Astrocyte (in vitro differentiated cells and primary cell): ENCODE data around the gene DLGAP4. TPM values are rescaled to one million over a fixed set of nuclear protein-coding genes. Genes with fewer than 3 reads are reported as not detected.

Experiments used
- DNase-seq: peaks from one replicate; pipeline ENCODE4 v3.0.0-alpha.2; 2010; ENCODE audit warnings: low read depth
- FAIRE-seq: peaks from 2 replicates; lab custom pipeline; 2011; peaks lifted over from hg19 to GRCh38; lab: Jason Lieb, UNC
- H2AFZ ChIP-seq: 2 replicates; pipeline ENCODE4 v1.6.0; 2012; ENCODE audit warnings: low read depth, low read length, inconsistent platforms
- H3K27ac ChIP-seq: 2 replicates; pipeline ENCODE4 v1.5.1; 2011; ENCODE audit warnings: low read depth, low read length, inconsistent platforms
- H3K27me3 ChIP-seq: 2 replicates; pipeline ENCODE4 v1.6.0; 2011; ENCODE audit warnings: low read length, inconsistent platforms; ENCODE audit not compliant: insufficient read depth
- H3K36me3 ChIP-seq: 2 replicates; pipeline ENCODE4 v1.5.1; 2011; ENCODE audit warnings: low read length, inconsistent platforms; ENCODE audit not compliant: insufficient read depth
- H3K4me1 ChIP-seq: 2 replicates; pipeline ENCODE4 v1.5.1; 2011; ENCODE audit warnings: low read length, inconsistent platforms; ENCODE audit not compliant: insufficient read depth
- H3K4me2 ChIP-seq: 2 replicates; pipeline ENCODE4 v1.6.0; 2012; ENCODE audit warnings: low read length, inconsistent platforms
- H3K4me3 ChIP-seq: 2 replicates; pipeline ENCODE4 v1.5.1; 2011; ENCODE audit warnings: low read depth, mild to moderate bottlenecking, low read length, inconsistent platforms; ENCODE audit not compliant: insufficient read depth
- H3K79me2 ChIP-seq: 2 replicates; pipeline ENCODE4 v1.6.0; 2012; ENCODE audit warnings: mild to moderate bottlenecking, low read length, inconsistent platforms; ENCODE audit not compliant: insufficient read depth
- H3K9ac ChIP-seq: 2 replicates; pipeline ENCODE4 v1.6.0; 2012; ENCODE audit warnings: mild to moderate bottlenecking, low read length, inconsistent platforms
- H3K9me3 ChIP-seq: 2 replicates; pipeline ENCODE4 v1.5.1; 2012; ENCODE audit warnings: low read depth, mild to moderate bottlenecking, low read length, inconsistent platforms; ENCODE audit not compliant: insufficient read depth
- H4K20me1 ChIP-seq: 2 replicates; pipeline ENCODE4 v1.6.0; 2012; ENCODE audit warnings: low read length, inconsistent platforms; ENCODE audit not compliant: insufficient read depth
- H3K27ac Mint-ChIP-seq: one replicate; pipeline ENCODE4 v1.8.0; 2021; ENCODE audit warnings: mild to moderate bottlenecking, mixed read lengths; ENCODE audit not compliant: unreplicated experiment
- H3K27me3 Mint-ChIP-seq: one replicate; pipeline ENCODE4 v1.8.0; 2021; ENCODE audit warnings: low read depth, mixed read lengths; ENCODE audit not compliant: unreplicated experiment
- H3K36me3 Mint-ChIP-seq: one replicate; pipeline ENCODE4 v1.8.0; 2021; ENCODE audit warnings: low read depth, mixed read lengths; ENCODE audit not compliant: unreplicated experiment
- H3K4me1 Mint-ChIP-seq: one replicate; pipeline ENCODE4 v1.8.0; 2021; ENCODE audit warnings: low read depth, mixed read lengths; ENCODE audit not compliant: unreplicated experiment
- H3K4me3 Mint-ChIP-seq: one replicate; pipeline ENCODE4 v1.8.0; 2021; ENCODE audit warnings: mild to moderate bottlenecking, moderate library complexity, mixed read lengths; ENCODE audit not compliant: unreplicated experiment
- H3K9me3 Mint-ChIP-seq: one replicate; pipeline ENCODE4 v1.8.0; 2021; ENCODE audit warnings: mild to moderate bottlenecking, mixed read lengths; ENCODE audit not compliant: unreplicated experiment
- EZH2 ChIP-seq: IDR thresholded peaks from 2 replicates; pipeline ENCODE4 v1.6.1; 2012; ENCODE audit warnings: mild to moderate bottlenecking, low read length, inconsistent platforms; ENCODE audit not compliant: insufficient read depth
- total RNA-seq: library from RNA; stranded (reverse); gene quantifications from 2 replicates; pipeline ENCODE4 v1.2.1, GENCODE V29; 2021
- TF ChIP-seq, protein P1 (sequence below): IDR thresholded peaks from 2 replicates; pipeline ENCODE4 v1.5.1; 2011; ENCODE audit warnings: low read depth, mild to moderate bottlenecking, inconsistent platforms, low read length, moderate library complexity; ENCODE audit not compliant: insufficient read depth

The DLGAP4 gene
- total RNA-seq, 1 donor from 2014 or later, result 135 TPM

- Histone ChIP-seq H3K9me3 (no peaks in the 10 kb centered on the region), H3K4me1 (no peaks in the 10 kb centered on the region), H3K27me3 (peaks cover 5% of the 10 kb centered on the region), H3K4me3 (no peak overlapping the region), H3K9ac (no peak overlapping the region), H2AFZ (no peak overlapping the region), H3K36me3 (no peaks in the 10 kb centered on the region), H3K79me2 (no peaks in the 10 kb centered on the region), H4K20me1 (no peaks in the 10 kb centered on the region), H3K4me2 (no peak overlapping the region), H3K27ac (no peak overlapping the region)
- no peaks in the 10 kb centered on the region for H3K9me3 Mint-ChIP-seq
- TF ChIP-seq, protein P1, sequence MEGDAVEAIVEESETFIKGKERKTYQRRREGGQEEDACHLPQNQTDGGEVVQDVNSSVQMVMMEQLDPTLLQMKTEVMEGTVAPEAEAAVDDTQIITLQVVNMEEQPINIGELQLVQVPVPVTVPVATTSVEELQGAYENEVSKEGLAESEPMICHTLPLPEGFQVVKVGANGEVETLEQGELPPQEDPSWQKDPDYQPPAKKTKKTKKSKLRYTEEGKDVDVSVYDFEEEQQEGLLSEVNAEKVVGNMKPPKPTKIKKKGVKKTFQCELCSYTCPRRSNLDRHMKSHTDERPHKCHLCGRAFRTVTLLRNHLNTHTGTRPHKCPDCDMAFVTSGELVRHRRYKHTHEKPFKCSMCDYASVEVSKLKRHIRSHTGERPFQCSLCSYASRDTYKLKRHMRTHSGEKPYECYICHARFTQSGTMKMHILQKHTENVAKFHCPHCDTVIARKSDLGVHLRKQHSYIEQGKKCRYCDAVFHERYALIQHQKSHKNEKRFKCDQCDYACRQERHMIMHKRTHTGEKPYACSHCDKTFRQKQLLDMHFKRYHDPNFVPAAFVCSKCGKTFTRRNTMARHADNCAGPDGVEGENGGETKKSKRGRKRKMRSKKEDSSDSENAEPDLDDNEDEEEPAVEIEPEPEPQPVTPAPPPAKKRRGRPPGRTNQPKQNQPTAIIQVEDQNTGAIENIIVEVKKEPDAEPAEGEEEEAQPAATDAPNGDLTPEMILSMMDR, result no peak
- no peak for TF ChIP-seq EZH2
- no peak for DNase-seq
- peaks cover 45% of the 10 kb centered on the region for H3K27me3 Mint-ChIP-seq
- H3K27ac Mint-ChIP-seq, result no peak overlapping the region
- H3K4me3 Mint-ChIP-seq, result no peak overlapping the region
- peaks cover 2% of the 10 kb centered on the region for H3K36me3 Mint-ChIP-seq
- H3K4me1 Mint-ChIP-seq, result peaks cover 5% of the 10 kb centered on the region
- FAIRE-seq, result no peak
Measured at GRCh38 chr20:36421641-36422040, 115.5 kb downstream of the DLGAP4 start.

DNA sequence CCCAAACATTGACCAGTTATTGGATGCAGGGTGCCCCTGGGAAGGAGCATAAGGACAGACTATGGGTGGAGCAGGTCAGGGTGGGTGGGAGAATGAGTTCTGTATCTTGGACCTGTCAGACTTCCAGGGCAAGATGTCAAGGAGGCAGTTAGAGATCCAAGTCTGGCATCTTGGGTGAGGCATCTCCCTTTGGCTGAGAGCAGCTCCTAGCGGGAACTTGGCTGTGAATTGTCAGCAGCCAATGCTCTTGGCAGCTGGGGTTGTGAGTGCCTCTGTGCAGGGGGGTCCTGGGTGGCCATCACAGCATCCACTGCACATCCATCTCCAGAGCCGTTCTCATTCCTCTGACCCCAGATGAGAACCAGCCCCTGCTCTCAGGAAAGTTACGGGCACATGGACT is 118.2 kb downstream of the DLGAP4 start:
- H2AFZ ChIP-seq, result no peak overlapping the region
- no peak overlapping the region for H3K9ac ChIP-seq
- H3K27ac ChIP-seq, result no peak overlapping the region
- no peak for TF ChIP-seq EZH2
- TF ChIP-seq, protein P1, result no peak
- H3K9me3 ChIP-seq, result no peaks in the 10 kb centered on the region
- Mint-ChIP-seq H3K4me1 (peaks cover 5% of the 10 kb centered on the region), H3K27ac (no peak overlapping the region), H3K27me3 (peaks cover 45% of the 10 kb centered on the region), H3K4me3 (no peak overlapping the region), H3K9me3 (no peaks in the 10 kb centered on the region), H3K36me3 (peaks cover 2% of the 10 kb centered on the region)
- DNase-seq, result no peak
- H3K4me1 ChIP-seq, result no peaks in the 10 kb centered on the region
- H3K36me3 ChIP-seq, result no peaks in the 10 kb centered on the region
- FAIRE-seq, result no peak
- no peak overlapping the region for H3K4me2 ChIP-seq
- H3K27me3 ChIP-seq, result peaks cover 5% of the 10 kb centered on the region
- H4K20me1 ChIP-seq, result no peaks in the 10 kb centered on the region
- no peaks in the 10 kb centered on the region for H3K79me2 ChIP-seq
- H3K4me3 ChIP-seq, result no peak overlapping the region

- FAIRE-seq (no peak), DNase-seq (no peak)
- Histone ChIP-seq H4K20me1 (no peaks in the 10 kb centered on the region), H3K27me3 (peaks cover 5% of the 10 kb centered on the region), H3K79me2 (no peaks in the 10 kb centered on the region), H3K4me1 (no peaks in the 10 kb centered on the region), H3K36me3 (no peaks in the 10 kb centered on the region), H3K4me3 (no peak overlapping the region), H2AFZ (no peak overlapping the region), H3K4me2 (no peak overlapping the region), H3K9me3 (no peaks in the 10 kb centered on the region), H3K27ac (no peak overlapping the region), H3K9ac (no peak overlapping the region)
- peaks cover 5% of the 10 kb centered on the region for H3K4me1 Mint-ChIP-seq
- TF ChIP-seq EZH2, result no peak
- TF ChIP-seq, protein P1, result no peak
- no peak overlapping the region for H3K27ac Mint-ChIP-seq
- peaks cover 1% of the 10 kb centered on the region for H3K36me3 Mint-ChIP-seq
- H3K4me3 Mint-ChIP-seq, result no peak overlapping the region
- H3K9me3 Mint-ChIP-seq, result no peaks in the 10 kb centered on the region
- H3K27me3 Mint-ChIP-seq, result peaks cover 47% of the 10 kb centered on the region
Measured at GRCh38 chr20:36425166-36425565, 119.0 kb downstream of the DLGAP4 start.
